Dendritic cell treated with granulocyte-macrophage colony-stimulating factor and Interleukin-4, amounts not matched to agents 40 ng/mL and 50 ng/mL, for 4 days (primary cell): ENCODE data around the gene BORCS6.

Source experiments
- H3K27ac Mint-ChIP-seq: one replicate; pipeline ENCODE4 v1.8.0; 2022; ENCODE audit warnings: mild to moderate bottlenecking, mixed read lengths
- H3K27me3 Mint-ChIP-seq: one replicate; pipeline ENCODE4 v1.8.0; 2022; ENCODE audit warnings: mild to moderate bottlenecking, mixed read lengths
- H3K36me3 Mint-ChIP-seq: one replicate; pipeline ENCODE4 v1.8.0; 2022; ENCODE audit warnings: low read depth, mixed read lengths
- H3K4me1 Mint-ChIP-seq: one replicate; pipeline ENCODE4 v1.8.0; 2022; ENCODE audit warnings: low read depth, mixed read lengths
- H3K4me3 Mint-ChIP-seq: one replicate; pipeline ENCODE4 v1.8.0; 2022; ENCODE audit warnings: mild to moderate bottlenecking, moderate library complexity, mixed read lengths
- H3K9me3 Mint-ChIP-seq: one replicate; pipeline ENCODE4 v1.8.0; 2022; ENCODE audit warnings: mixed read lengths
- intact Hi-C: fragments of 100-400 bp; cut with micrococcal nuclease; formaldehyde crosslinking; loops from one replicate; pipeline ENCODE4 v1.15.0; 2022

Gene BORCS6

GRCh38 chr17:8159459-8160223, 30.3 kb downstream of the BORCS6 start:
- no peaks in the 10 kb centered on the region for H3K9me3 Mint-ChIP-seq
- intact Hi-C loops: loop anchor here (5.0 to 10.0 kb wide), 2 partner anchors 37 to 315 kb away; partner anchors contain the start of gene HES7
- H3K4me3 Mint-ChIP-seq: no peak overlapping the region
- H3K27me3 Mint-ChIP-seq: no peaks in the 10 kb centered on the region
- H3K36me3 Mint-ChIP-seq: peaks cover 43% of the 10 kb centered on the region
- H3K27ac Mint-ChIP-seq: no peak overlapping the region
- H3K4me1 Mint-ChIP-seq: peaks cover 59% of the 10 kb centered on the region

- Mint-ChIP-seq H3K9me3 (no peaks in the 10 kb centered on the region), H3K4me1 (peaks cover 53% of the 10 kb centered on the region), H3K27me3 (no peaks in the 10 kb centered on the region), H3K36me3 (peaks cover 43% of the 10 kb centered on the region), H3K27ac (no peak overlapping the region), H3K4me3 (no peak overlapping the region)
- intact Hi-C loops: loop anchor here (5.0 to 10.0 kb wide), 2 partner anchors 37 to 314 kb away; partner anchors contain the start of gene HES7
Observed at GRCh38 chr17:8159032-8159400, 31.0 kb downstream of the BORCS6 start.

GRCh38 chr17:8158267-8159031, 31.5 kb downstream of the BORCS6 start:
- H3K4me3 Mint-ChIP-seq: peak overlapping the region; percentile 58
- no peak overlapping the region for H3K27ac Mint-ChIP-seq
- no peaks in the 10 kb centered on the region for H3K9me3 Mint-ChIP-seq
- peaks cover 43% of the 10 kb centered on the region for H3K36me3 Mint-ChIP-seq
- H3K27me3 Mint-ChIP-seq: no peaks in the 10 kb centered on the region
- peaks cover 47% of the 10 kb centered on the region for H3K4me1 Mint-ChIP-seq
- intact Hi-C loops: loop anchor here (1.0 to 10.0 kb wide), 3 partner anchors 20 to 314 kb away; partner anchors contain the start of gene HES7

- Mint-ChIP-seq H3K27me3 (no peaks in the 10 kb centered on the region), H3K9me3 (no peaks in the 10 kb centered on the region), H3K4me1 (peaks cover 32% of the 10 kb centered on the region), H3K36me3 (peaks cover 40% of the 10 kb centered on the region), H3K27ac (no peak overlapping the region), H3K4me3 (no peak overlapping the region)
- intact Hi-C loops: loop anchor here (5.0 to 10.0 kb wide), 2 partner anchors 34 to 312 kb away; partner anchors contain the start of gene HES7
Observed at GRCh38 chr17:8156246-8156992, 33.6 kb downstream of the BORCS6 start.

- Mint-ChIP-seq H3K9me3 (no peaks in the 10 kb centered on the region), H3K4me1 (peaks cover 27% of the 10 kb centered on the region), H3K4me3 (no peak overlapping the region), H3K36me3 (peaks cover 36% of the 10 kb centered on the region), H3K27me3 (no peaks in the 10 kb centered on the region), H3K27ac (no peak overlapping the region)
- intact Hi-C loops: loop anchor here (5.0 to 10.0 kb wide), 2 partner anchors 34 to 311 kb away; partner anchors contain the start of gene HES7
Observed at GRCh38 chr17:8155996-8156245, 34.1 kb downstream of the BORCS6 start.

GRCh38 chr17:8155231-8155995, 34.6 kb downstream of the BORCS6 start:
- H3K27me3 Mint-ChIP-seq: no peaks in the 10 kb centered on the region
- no peak overlapping the region for H3K4me3 Mint-ChIP-seq
- H3K27ac Mint-ChIP-seq: no peak overlapping the region
- peaks cover 32% of the 10 kb centered on the region for H3K36me3 Mint-ChIP-seq
- peaks cover 26% of the 10 kb centered on the region for H3K4me1 Mint-ChIP-seq
- H3K9me3 Mint-ChIP-seq: no peaks in the 10 kb centered on the region
- intact Hi-C loops: loop anchor here (5.0 to 10.0 kb wide), 2 partner anchors 33 to 311 kb away; partner anchors contain the start of gene HES7

- intact Hi-C loops: loop anchor here (5.0 to 10.0 kb wide), 2 partner anchors 32 to 310 kb away; partner anchors contain the start of gene HES7
- Mint-ChIP-seq H3K27me3 (no peaks in the 10 kb centered on the region), H3K4me3 (peak overlapping the region; percentile 70), H3K36me3 (peaks cover 32% of the 10 kb centered on the region), H3K9me3 (no peaks in the 10 kb centered on the region), H3K27ac (no peak overlapping the region), H3K4me1 (peaks cover 26% of the 10 kb centered on the region)
Observed at GRCh38 chr17:8154608-8155155, 35.3 kb downstream of the BORCS6 start.

- H3K27ac Mint-ChIP-seq: no peak overlapping the region
- peaks cover 32% of the 10 kb centered on the region for H3K36me3 Mint-ChIP-seq
- H3K9me3 Mint-ChIP-seq: no peaks in the 10 kb centered on the region
- H3K4me1 Mint-ChIP-seq: peaks cover 21% of the 10 kb centered on the region
- no peaks in the 10 kb centered on the region for H3K27me3 Mint-ChIP-seq
- intact Hi-C loops: loop anchor here (10.0 kb wide), 1 partner anchor 309 kb away; no protein-coding TSS in a partner anchor
- H3K4me3 Mint-ChIP-seq: peak overlapping the region; percentile 70
Observed at GRCh38 chr17:8153957-8154607, 35.9 kb downstream of the BORCS6 start.

GRCh38 chr17:8153525-8153956, 36.4 kb downstream of the BORCS6 start:
- intact Hi-C loops: loop anchor here (10.0 kb wide), 1 partner anchor 309 kb away; no protein-coding TSS in a partner anchor
- Mint-ChIP-seq H3K27me3 (no peaks in the 10 kb centered on the region), H3K4me3 (peak overlapping the region; percentile 70), H3K27ac (no peak overlapping the region), H3K36me3 (peaks cover 36% of the 10 kb centered on the region), H3K9me3 (no peaks in the 10 kb centered on the region), H3K4me1 (peaks cover 18% of the 10 kb centered on the region)

- H3K4me1 Mint-ChIP-seq: peaks cover 13% of the 10 kb centered on the region
- no peak overlapping the region for H3K4me3 Mint-ChIP-seq
- H3K36me3 Mint-ChIP-seq: peaks cover 36% of the 10 kb centered on the region
- no peak overlapping the region for H3K27ac Mint-ChIP-seq
- no peaks in the 10 kb centered on the region for H3K27me3 Mint-ChIP-seq
- no peaks in the 10 kb centered on the region for H3K9me3 Mint-ChIP-seq
- intact Hi-C loops: loop anchor here (10.0 kb wide), 1 partner anchor 308 kb away; no protein-coding TSS in a partner anchor
Observed at GRCh38 chr17:8153031-8153451, 36.9 kb downstream of the BORCS6 start.

- Mint-ChIP-seq H3K9me3 (no peaks in the 10 kb centered on the region), H3K4me3 (peak within 1 kb of the TSS; percentile 84), H3K27me3 (no peaks in the 10 kb centered on the region), H3K36me3 (peaks cover 42% of the 10 kb centered on the region), H3K27ac (no peak within 1 kb of the TSS), H3K4me1 (peaks cover 13% of the 10 kb centered on the region)
- intact Hi-C loops: loop anchor here (10.0 kb wide), 1 partner anchor 307 kb away; no protein-coding TSS in a partner anchor
Observed at GRCh38 chr17:8152112-8152775, 37.7 kb downstream of the BORCS6 start, which contains the start of gene PER1. TSS of gene PER1 (minus strand) at chr17:8152404. CDS start at chr17:8150706, 1,698 bp downstream.

GRCh38 chr17:8151641-8152111, 38.3 kb downstream of the BORCS6 start:
- Mint-ChIP-seq H3K27me3 (no peaks in the 10 kb centered on the region), H3K27ac (no peak overlapping the region), H3K9me3 (no peaks in the 10 kb centered on the region), H3K4me1 (peaks cover 13% of the 10 kb centered on the region), H3K4me3 (peak overlapping the region; percentile 84), H3K36me3 (peaks cover 48% of the 10 kb centered on the region)
- intact Hi-C loops: loop anchor here (10.0 kb wide), 1 partner anchor 307 kb away; no protein-coding TSS in a partner anchor
